CD1c-positive myeloid dendritic cell (primary cell): Measurements from ENCODE around the gene USH2A.
"Not testable (repeated sequence)": the region's sequence is repeated elsewhere in the genome, so short reads cannot be mapped to it uniquely, and the experiment has no call there.

Experiments
- DNase-seq: peaks from one replicate; pipeline ENCODE4 v3.0.0-alpha.2; 2016; ENCODE audit errors: extremely low spot score

USH2A gene

GRCh38 chr1:216046336-216046735, 376.9 kb downstream of the USH2A start:
- no peak for DNase-seq

GRCh38 chr1:216045400-216045799, 377.8 kb downstream of the USH2A start:
- DNase-seq: no peak

DNA sequence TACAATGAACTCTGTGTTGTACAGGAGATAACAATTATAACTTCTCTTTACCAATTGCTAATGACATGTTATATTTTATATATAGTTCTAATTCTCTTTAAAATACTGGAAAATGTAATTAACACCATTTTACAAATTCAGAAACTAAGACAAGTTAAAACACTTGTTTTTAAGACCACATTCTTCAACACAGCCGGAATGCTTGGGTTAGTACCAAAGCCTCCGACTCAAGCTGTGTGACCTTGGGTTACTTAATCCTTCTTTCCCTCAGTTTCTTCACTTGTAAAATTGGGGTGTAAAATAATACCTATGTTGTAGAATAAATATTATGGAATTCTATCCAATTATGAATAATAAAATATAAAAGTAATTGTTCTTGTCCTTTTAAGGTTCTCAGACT, 378.7 kb downstream of the USH2A start:
- no peak for DNase-seq

- DNase-seq: no peak
These were observed 388.7 kb downstream of the USH2A start for GRCh38 chr1:216034506-216034905.

DNA sequence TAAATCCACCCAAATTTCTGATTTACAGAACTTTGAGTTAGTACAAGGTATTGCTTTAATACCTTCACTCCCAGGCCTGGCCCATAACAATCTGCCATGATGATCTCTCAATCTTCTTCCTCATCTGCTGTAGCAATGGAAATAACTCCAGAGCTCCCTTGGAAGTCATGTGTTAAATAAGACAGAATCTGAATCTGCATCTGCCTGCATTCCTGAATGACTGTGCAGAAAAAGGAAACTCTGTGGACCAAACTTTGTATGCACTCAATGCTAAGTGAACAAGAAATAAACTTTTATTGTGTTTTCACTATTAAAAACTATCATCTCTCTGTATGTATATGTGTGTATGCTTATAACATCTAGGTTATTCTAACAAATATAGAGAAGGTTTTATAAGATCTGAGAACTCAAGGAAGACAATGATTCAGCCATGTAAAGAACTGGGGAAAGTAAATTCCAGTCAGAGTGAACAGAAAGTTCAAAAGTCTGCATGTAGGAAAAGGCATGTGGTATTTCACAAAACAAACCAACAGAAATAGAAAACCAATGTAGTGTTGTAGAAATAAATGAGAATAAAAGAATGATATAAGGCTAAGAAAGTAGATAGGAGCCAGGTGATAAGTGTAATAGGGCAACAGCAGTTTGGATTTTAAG, 390.2 kb downstream of the USH2A start:
- DNase-seq: no peak

DNA sequence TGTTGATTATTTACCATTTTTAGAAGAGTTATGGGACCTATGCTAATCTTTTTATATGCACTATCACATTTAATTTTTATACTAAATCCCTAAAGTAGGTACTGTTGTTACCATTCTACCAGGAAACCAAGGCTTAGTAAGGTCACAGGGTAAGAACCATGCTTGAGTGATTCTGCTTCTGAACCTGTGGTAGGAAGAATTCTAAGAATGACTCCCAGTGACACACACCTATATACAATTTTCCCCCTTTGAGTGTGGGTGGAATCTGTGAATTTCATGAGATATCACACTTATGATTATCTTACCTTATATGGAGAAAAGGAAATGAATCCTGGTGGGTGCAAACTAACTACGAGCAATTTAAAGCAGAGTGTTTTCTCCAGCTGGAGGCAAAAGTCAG, 391.0 kb downstream of the USH2A start:
- no peak for DNase-seq

DNA sequence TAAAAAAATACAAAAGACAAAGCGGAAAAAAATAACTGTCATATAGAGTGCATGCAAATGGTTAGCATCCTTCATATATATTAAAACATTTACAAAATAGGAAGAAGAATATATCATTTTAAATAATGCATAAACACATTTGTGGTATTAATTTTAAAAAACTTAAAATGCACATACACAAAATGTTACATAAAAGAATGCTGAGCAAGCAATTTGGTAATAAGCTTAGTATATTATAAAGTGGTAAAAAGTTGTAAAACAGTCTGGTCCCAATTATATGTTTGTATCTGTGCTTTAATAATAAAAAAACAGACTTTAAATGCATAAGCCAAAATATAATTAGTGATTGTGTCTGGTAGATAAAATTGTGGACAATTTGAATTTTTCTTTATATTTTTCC, 394.6 kb downstream of the USH2A start:
- no peak for DNase-seq

DNA sequence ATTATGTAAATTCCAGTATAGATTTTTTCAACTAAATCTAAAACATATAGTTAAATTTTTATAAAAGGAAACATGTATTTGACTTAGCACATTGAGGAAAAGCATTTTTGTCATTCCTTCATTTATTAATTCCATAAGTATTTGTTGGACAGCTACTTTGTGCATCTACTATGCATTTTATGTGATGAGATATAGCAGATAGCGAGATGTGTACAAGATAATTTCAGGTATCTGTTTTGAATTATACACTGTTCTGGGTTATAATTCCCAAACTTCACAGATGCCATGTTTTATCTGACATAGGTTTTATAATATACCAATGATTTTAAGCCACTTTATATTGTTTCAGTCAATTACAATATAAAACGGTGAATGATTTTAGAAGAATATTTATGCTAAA, 398.7 kb downstream of the USH2A start:
- no peak for DNase-seq

DNA sequence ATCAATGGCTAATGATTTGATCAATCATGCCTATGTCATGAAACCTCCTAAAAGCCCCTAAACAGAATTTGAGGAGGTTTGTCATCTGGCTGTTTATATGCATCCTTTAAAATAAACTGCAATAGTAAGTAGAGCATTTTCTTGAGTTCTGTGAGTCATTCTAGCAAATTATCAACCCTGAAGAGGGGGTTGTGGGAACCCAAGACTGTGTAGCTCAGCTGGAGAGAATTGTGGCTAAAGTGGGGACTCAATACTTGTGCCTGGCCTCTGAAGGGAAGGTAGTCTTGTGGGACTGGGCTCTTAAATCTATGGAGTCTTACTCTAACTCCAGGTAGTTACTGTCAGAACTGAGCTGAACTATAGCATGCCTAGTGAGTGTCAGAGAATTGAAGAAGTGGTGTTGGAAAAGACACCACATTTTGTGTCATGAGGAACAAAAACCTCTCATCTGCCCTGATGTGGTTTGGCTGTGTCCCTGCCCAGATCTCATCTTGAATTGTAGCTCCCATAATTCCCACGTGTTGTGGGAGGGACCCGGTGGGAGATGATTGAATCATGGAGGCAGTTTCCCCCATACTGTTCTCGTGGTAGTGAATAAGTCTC, 402.4 kb downstream of the USH2A start:
- DNase-seq: no peak

DNA sequence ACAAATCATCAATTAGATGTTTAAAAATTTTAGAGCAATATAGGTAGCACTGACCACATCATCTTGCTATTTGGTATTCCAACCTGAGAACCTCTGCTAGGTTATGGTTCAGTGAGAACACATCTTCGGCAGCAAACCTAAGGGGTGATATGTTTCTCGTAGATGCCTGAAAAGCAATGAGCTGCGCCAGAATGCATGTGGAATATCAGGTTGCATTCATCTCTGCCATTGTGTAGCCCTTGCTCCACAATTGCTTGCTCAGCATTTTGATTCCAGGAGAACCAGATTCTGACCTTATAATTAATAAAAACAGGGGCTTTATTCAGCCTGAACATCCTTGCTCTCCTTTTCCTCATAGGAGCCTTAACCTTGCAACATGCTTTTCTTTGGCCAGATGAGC, 408.1 kb downstream of the USH2A start:
- no peak for DNase-seq

DNA sequence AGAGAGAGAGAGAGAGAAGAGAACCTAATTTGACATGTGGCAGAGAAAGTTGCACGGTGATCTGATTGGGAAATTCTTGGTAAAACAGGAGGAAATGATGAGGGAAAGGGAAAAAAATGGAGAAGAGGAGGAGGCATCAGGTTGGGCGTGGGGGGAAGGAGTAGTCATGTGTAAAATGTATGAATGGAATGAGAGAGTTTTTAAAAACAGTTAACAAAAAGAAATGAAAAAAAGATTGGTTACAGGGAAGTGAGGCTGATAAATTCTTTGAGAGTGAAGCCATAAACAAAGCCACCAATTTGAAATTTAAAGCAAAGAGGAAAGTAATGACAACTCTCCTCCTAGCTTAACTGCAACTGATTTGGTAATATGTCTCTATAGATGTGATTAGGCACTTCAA, 409.2 kb downstream of the USH2A start:
- no peak for DNase-seq

DNA sequence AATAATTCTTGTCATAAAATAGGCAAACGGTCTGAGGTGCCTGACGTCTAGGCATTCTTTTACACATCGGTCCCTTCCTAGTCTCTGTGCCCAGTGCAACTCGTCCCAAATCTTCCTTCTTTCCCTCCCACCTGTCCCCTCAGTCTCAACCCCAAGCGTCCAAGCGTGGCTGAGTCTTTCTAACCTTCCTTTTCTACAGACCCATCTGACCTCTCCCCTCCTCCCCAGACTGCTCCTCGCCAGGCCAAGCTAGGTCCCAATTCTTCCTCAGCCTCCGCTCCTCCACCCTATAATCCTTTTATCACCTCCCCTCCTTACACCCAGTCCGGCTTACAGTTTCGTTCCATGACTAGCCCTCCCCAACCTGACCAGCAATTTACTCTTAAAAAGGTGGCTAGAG, 413.8 kb downstream of the USH2A start:
- DNase-seq: not testable (repeated sequence)

GRCh38 chr1:216005916-216006315, 417.3 kb downstream of the USH2A start:
- DNase-seq: no peak

DNA sequence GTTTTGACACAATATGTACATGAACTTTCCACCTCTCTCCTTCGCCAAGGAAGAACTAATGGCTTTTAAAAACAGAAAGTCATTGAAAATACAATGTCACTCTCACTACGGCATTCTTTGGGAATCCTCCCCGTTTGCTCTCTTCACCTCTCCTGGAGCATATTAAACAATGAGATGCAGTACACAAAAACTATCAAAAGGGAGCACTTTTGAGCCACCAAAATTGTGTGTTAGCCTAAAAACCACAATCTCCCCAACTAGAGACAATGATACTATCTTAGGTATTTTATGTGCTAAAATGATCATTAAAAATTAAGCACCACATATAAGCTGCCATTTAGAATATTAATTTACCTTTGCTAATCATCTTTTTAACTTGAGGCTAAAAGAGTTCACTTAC, 430.6 kb downstream of the USH2A start:
- DNase-seq: no peak

DNA sequence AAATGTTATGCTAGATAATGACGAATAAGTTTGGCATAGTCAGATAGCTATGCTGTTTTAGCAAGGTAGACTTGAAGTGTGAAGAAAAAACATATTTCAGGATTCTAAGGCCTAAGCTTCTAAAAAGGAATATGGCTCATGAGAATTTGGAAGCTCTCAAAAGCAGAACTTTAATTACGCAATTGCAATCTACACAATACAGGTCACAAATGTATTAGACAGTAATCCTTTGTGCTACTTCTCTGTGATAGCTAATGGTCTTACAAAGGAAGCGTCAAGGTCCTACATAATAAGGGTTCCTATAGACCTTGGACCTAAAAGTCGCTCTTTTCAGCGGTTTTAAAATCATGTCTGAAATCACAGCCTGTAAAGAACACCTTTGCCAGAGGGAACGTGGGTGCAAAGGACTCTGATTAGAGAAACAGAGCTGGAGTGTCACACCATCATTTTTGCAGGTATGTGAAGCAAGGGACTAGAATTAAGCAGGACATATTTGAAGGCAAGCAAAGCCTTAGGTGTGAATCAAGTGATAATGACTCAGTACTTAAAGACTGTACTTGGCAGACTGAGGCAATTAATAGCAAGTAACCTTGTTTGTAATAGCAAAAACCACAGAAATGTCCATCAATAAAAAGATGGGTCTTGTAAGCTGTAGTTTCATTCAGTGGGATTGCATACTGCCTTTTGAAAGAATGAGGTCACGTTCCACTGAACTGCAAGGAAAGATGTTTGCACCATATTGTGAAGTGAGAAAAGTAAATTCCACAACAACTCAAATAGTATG, 436.0 kb downstream of the USH2A start:
- no peak for DNase-seq

- DNase-seq: no peak
These were observed 436.8 kb downstream of the USH2A start for GRCh38 chr1:215986401-215986800.

DNA sequence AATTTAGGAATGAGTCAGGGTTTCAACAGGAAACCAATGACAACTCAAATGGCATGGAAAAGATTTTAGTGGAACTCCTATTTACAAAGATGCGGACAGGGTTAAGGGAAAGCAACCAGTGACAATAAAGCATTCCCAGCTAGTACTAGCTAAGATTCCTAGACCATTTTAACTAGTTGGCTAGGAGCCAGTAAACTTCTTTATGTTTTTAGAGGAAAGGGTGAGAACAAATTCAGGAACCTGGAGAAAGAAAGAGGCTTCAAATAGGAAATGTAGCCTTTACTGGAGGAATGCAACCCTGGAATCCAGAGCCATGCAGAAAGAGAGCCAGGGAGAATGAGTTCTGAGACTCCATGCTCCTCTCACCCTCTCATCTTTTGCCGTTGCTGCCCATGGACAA, 439.6 kb downstream of the USH2A start:
- no peak for DNase-seq

GRCh38 chr1:215971793-215972441, 451.3 kb downstream of the USH2A start:
- no peak for DNase-seq

DNA sequence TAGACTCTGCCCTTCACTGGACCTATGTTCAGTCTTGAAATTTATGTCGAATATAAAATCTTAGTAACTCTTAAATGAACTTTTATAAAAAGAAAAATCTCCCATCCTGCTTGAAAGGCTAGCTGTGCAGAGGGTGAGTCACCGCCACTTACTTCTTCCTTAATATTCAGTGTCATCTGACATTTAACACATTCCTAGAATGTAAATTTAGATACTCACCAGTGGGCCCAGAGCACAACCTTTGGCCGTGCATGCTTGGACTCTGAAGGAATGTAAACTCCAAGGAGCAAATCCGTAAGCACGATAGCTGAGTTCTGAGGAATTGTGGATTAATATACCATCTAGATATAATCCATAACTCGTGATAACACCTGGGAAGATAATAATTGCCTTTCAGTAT, 452.8 kb downstream of the USH2A start:
- DNase-seq: no peak

DNA sequence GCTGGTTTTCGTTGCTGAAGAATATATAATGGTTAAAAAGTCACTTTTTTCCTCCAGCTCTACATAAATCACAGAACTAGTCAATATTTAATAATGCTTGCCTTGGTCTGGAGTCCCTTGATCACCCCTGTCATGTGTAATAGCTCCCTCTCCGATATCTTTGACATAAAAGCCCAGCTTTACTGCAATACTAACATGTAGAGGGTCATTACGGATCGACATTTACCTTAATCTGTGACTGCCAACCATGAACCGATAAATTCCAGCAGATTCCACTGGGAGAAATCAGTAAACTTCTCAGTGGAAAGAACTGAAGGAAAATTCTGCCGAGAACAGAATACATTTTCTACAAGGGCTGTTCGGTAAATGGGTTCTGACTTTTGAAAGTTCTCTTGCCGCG, 459.6 kb downstream of the USH2A start:
- DNase-seq: no peak

DNA sequence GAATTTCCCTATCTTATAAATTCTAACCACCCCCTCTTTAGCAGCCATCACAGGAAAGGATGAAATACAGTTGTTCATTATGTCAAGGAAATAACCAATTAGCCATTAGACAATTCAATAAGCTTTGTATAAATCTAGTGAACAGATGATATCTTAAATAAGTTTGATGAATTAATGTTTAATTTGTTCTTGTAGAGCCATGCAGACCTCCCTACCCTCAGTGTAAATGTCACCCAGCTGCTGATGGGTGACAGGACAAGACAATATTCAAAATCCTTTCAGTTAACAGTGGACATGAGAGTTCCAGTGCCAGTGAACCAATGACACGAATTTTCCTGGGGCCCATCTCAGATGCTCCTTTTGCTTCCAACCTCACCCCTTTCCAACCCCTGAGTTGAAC, 460.2 kb downstream of the USH2A start:
- DNase-seq: no peak

DNA sequence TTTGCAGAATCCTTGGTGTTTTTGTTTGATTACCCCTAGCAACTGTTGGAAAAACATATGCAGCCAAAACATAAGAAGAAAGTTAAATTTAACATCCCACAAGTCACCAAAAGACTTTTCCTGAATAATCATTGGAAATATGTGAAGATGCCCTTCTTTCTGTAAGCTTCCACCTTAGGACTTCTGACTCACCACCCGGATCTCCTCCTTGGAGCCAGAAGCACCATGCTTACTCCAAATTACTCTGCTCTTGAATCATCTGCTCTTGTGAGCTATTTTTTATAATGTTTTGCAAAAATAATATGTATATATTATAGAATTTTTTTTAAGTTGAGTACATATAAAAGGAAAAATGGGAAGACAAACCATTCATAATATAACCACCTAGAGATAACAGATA, 464.4 kb downstream of the USH2A start:
- no peak for DNase-seq

- no peak for DNase-seq
These were observed 465.6 kb downstream of the USH2A start for GRCh38 chr1:215957663-215958062.
